Amniotic epithelial cell (primary cell): ENCODE measurements around the gene ITGB5.
"Not testable (repeated sequence)": the region's sequence is repeated elsewhere in the genome, so short reads cannot be mapped to it uniquely, and the experiment has no call there.

Source experiments
- DNase-seq: peaks from one replicate; pipeline ENCODE4 v3.0.0-alpha.2; 2010; ENCODE audit warnings: low read depth

ITGB5 gene

GRCh38 chr3:124814620-124815421 is 72.3 kb downstream of the ITGB5 start:
- peak; percentile 73 for DNase-seq

- no peak for DNase-seq
Measured at GRCh38 chr3:124813541-124813940, 73.6 kb downstream of the ITGB5 start.

GRCh38 chr3:124812291-124813265 is 74.6 kb downstream of the ITGB5 start:
- peak; percentile 85 for DNase-seq

GRCh38 chr3:124811436-124811835 is 75.7 kb downstream of the ITGB5 start:
- DNase-seq: peak; percentile 57

- no peak for DNase-seq
Measured at GRCh38 chr3:124810970-124811369, 76.2 kb downstream of the ITGB5 start.

GRCh38 chr3:124809039-124809438 is 78.1 kb downstream of the ITGB5 start:
- no peak for DNase-seq

- DNase-seq: no peak
Measured at GRCh38 chr3:124805671-124806070, 81.5 kb downstream of the ITGB5 start.

DNA sequence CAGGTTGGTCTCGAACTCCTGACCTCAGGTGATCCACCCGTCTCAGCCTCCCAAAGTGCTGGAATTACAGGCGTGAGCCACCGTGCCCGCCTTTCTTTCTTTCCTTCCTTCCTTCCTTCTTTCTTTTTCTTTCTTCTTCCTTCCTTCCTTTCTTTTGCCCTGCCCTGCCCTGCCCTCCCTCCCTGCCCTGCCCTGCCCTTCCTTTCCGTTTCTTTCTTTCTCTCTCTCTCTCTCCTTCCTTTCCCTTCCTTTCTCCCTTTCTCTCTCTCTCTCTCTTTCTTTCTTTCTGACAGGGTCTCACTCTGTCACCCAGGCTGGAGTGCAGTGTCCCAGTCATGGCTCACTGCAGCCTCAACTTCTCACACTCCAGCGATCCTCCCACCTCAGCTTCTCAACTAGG is 82.3 kb downstream of the ITGB5 start:
- DNase-seq: no peak

- no peak for DNase-seq
Measured at GRCh38 chr3:124802702-124803101, 84.5 kb downstream of the ITGB5 start.

DNA sequence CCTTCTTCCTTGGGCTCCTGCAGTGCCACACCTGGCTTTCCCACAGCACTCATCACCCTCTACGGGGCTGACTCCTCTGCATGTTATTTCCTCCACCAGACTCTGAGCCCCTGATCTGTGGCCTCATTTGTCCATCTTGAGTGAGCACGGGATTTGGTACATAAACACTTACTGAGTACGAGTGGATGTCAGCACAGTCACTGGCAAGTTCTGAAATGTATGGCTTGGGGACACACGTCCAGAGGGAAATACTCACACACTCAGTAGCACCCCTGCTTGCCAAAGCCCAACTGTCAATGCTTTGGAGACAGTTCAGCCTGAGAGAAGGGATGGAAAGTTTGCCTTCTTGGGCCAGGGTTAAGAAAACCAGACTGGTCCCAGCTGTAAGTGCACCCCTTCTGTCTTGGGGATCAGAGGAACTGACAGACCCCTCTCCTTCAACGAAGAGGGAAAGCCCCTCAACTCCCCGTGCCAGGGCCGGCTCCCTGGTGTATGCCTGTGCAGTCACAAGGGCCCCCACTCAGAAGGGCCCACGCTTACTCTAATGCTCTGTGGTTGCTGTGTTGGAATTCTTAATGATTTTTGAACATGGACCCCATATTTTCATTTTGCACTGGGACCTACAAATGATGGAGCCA is 85.0 kb downstream of the ITGB5 start:
- no peak for DNase-seq

- DNase-seq: peak; percentile 78
Measured at GRCh38 chr3:124800511-124801258, 86.5 kb downstream of the ITGB5 start.

- no peak for DNase-seq
Measured at GRCh38 chr3:124800076-124800475, 87.1 kb downstream of the ITGB5 start.

- DNase-seq: no peak
Measured at GRCh38 chr3:124799676-124800075, 87.5 kb downstream of the ITGB5 start.

- no peak for DNase-seq
Measured at GRCh38 chr3:124797426-124797945, 89.7 kb downstream of the ITGB5 start.

DNA sequence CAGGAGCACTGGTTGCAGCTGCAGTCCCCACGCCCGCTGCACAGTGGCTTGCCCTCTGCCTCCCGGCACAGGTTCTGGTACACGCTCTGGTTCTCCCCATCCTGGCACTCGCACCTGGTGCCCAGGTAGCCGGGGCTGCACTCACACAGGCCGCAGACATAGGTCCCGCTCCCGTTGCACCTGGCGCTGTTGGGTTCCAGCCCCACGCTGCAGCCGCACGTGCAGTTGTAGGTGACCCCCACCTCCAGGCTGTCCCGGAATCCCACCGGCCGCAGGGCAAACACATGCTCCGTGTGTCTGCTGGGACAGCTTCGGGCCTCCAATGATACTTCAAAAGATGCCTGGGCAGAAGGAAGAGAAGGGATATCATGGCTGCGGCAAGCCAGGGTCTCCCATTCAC is 90.7 kb downstream of the ITGB5 start:
- DNase-seq: no peak

GRCh38 chr3:124793054-124793739 is 94.0 kb downstream of the ITGB5 start:
- DNase-seq: peak; percentile 80

DNA sequence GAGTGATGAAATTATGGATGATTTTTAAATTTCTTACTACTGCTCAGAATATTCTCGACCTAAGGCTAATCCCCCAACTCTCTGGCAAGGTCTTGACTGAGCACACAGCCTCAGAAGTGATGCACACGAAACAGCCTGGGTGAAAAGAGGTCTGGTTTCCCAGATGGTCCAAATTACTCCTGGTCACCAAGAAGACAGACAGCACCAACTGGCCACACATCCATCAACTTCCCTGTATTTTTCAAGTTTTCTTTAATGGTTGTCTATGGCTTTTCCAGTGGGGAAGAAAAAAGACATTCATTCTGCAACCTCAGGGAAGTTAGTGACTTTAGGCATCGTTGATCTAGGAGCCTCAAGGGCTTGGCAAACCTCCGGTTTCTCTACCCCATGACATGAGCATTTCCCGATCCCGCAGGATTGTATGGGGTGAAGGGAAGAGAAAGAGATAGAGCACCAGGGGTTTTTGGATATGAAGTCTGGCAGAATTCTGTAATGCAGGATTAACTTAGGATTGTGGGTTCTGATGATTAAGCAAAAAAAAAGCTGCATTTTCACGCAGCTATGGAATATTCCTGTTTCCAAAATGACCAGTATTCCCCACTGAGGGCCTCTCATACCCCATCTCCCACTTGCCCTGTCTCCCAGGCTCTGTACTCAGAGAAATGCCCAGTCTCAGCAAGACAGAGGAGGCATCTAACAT is 94.7 kb downstream of the ITGB5 start:
- peak; percentile 74 for DNase-seq

GRCh38 chr3:124791639-124792151 is 95.5 kb downstream of the ITGB5 start:
- DNase-seq: peak; percentile 96

GRCh38 chr3:124791142-124791541 is 96.0 kb downstream of the ITGB5 start:
- DNase-seq: peak; percentile 37

GRCh38 chr3:124789103-124789502 is 98.1 kb downstream of the ITGB5 start:
- DNase-seq: not testable (repeated sequence)
